Measurements from ENCODE around the gene LSG1.

- TF ChIP-seq, protein P1, sequence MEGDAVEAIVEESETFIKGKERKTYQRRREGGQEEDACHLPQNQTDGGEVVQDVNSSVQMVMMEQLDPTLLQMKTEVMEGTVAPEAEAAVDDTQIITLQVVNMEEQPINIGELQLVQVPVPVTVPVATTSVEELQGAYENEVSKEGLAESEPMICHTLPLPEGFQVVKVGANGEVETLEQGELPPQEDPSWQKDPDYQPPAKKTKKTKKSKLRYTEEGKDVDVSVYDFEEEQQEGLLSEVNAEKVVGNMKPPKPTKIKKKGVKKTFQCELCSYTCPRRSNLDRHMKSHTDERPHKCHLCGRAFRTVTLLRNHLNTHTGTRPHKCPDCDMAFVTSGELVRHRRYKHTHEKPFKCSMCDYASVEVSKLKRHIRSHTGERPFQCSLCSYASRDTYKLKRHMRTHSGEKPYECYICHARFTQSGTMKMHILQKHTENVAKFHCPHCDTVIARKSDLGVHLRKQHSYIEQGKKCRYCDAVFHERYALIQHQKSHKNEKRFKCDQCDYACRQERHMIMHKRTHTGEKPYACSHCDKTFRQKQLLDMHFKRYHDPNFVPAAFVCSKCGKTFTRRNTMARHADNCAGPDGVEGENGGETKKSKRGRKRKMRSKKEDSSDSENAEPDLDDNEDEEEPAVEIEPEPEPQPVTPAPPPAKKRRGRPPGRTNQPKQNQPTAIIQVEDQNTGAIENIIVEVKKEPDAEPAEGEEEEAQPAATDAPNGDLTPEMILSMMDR (IDR thresholded peaks at IDR 0.05; ENCODE audit: insufficient read depth, low read length, poor library complexity, severe bottlenecking), result no peak
- TF ChIP-seq EZH2phosphoT487 (conservative IDR thresholded peaks at IDR 0.05; ENCODE audit: low read length), result no peak
Observed at GRCh38 chr3:194647747-194648146, 24.2 kb downstream of the LSG1 start.
